GM12878 (cell line): ENCODE data around the gene GET3. TPM values are rescaled to one million over a fixed set of nuclear protein-coding genes. Genes with fewer than 3 reads are reported as not detected.

Experiments used
- ATAC-seq: fragments of 200-7000 bp; cut with Tn5 transposase; 3 replicates; pipeline ENCODE4 v1.9.1; 2020; ENCODE audit warnings: mild to moderate bottlenecking, moderate library complexity
- BruUV-seq: library from RNA; stranded (reverse); fragments of 400-500 nt; replicated peaks from 2 replicates; lab custom pipeline; 2021; lab: Mats Ljungman, UMichigan
- CTCF ChIA-PET: fragments of 300-600 bp; sonication (Branson Sonifier 250); formaldehyde crosslinking; extraction: SDS; loops from one replicate; lab custom pipeline; 2021; ENCODE audit warnings: inconsistent platforms; lab: Yijun Ruan, JAX
- POLR2A ChIA-PET: fragments of 350-600 bp; formaldehyde crosslinking; extraction: SDS; loops from one replicate; lab custom pipeline; 2021; ENCODE audit warnings: inconsistent platforms; lab: Charles Lee
- RAD21 ChIA-PET: fragments of 300-600 bp; sonication (Branson Sonifier 250); formaldehyde crosslinking; loops from one replicate; lab custom pipeline; 2023; ENCODE audit warnings: antibody characterized with exemption; ENCODE audit not compliant: unreplicated experiment; lab: Charles Lee
- SMC1A ChIA-PET: fragments of 300-600 bp; sonication (Branson Sonifier 250); formaldehyde crosslinking; loops from one replicate; lab custom pipeline; 2023; ENCODE audit not compliant: unreplicated experiment, uncharacterized antibody; lab: Charles Lee
- DNase-seq: peaks from one replicate; pipeline ENCODE4 v3.0.0-alpha.2; 2011; ENCODE audit warnings: low read depth, low spot score
- FAIRE-seq: peaks from 3 replicates; lab custom pipeline; 2011; peaks lifted over from hg19 to GRCh38; lab: Jason Lieb, UNC
- H2AFZ ChIP-seq: 2 replicates; pipeline ENCODE4 v1.6.0; 2011; ENCODE audit warnings: low read depth, low read length, control low read depth; ENCODE audit not compliant: control insufficient read depth
- H3K27ac ChIP-seq: 2 replicates; pipeline ENCODE4 v1.5.1; 2011; ENCODE audit warnings: control low read depth; ENCODE audit not compliant: control insufficient read depth, insufficient read depth
- H3K27me3 ChIP-seq, 2 experiments: replicated peaks in 1 of 2; 2 replicates each; pipeline versions ENCODE4 v1.6.0 to v1.6.1; 2011; ENCODE audit warnings: low read length in 1 of 2; ENCODE audit not compliant: control insufficient read depth in 2 of 2, insufficient read depth in 2 of 2
- H3K36me3 ChIP-seq, 2 experiments: 2 replicates each; pipeline ENCODE4 v1.5.1; 2011; ENCODE audit warnings: low read length in 1 of 2; ENCODE audit not compliant: control insufficient read depth in 2 of 2, insufficient read depth in 2 of 2
- H3K4me1 ChIP-seq: 2 replicates; pipeline ENCODE4 v1.6.1; 2011; ENCODE audit warnings: mild to moderate bottlenecking, low read length, moderate library complexity, mixed read lengths; ENCODE audit not compliant: control insufficient read depth, insufficient read depth
- H3K4me2 ChIP-seq: 2 replicates; pipeline ENCODE4 v1.6.0; 2011; ENCODE audit warnings: control low read depth; ENCODE audit not compliant: control insufficient read depth, insufficient read depth
- H3K4me3 ChIP-seq: fragments of 200-600 bp; sonication (generic); 2 replicates; pipeline ENCODE4 v1.5.1; 2016
- H3K79me2 ChIP-seq: 2 replicates; pipeline ENCODE4 v1.6.0; 2011; ENCODE audit warnings: low read length; ENCODE audit not compliant: control insufficient read depth, insufficient read depth
- H3K9ac ChIP-seq: 2 replicates; pipeline ENCODE4 v1.8.0; 2011; ENCODE audit warnings: low read length, control low read depth, mixed read lengths; ENCODE audit not compliant: control insufficient read depth, insufficient read depth
- H3K9me3 ChIP-seq: replicated peaks from 3 replicates; pipeline ENCODE4 v1.5.1; 2011; ENCODE audit warnings: mild to moderate bottlenecking, low read length; ENCODE audit not compliant: control insufficient read depth, insufficient read depth
- H4K20me1 ChIP-seq: 2 replicates; pipeline ENCODE4 v1.6.0; 2011; ENCODE audit not compliant: control insufficient read depth, insufficient read depth
- EGR1 ChIP-seq, 2 experiments: IDR thresholded peaks; 1 replicate in 1 of 2; 2 replicates in 1 of 2; pipeline ENCODE4 v1.6.1; 2011 to 2012; ENCODE audit warnings: low read depth in 2 of 2, low read length in 2 of 2, borderline replicate concordance in 1 of 2, mild to moderate bottlenecking in 1 of 2, moderate library complexity in 1 of 2
- ESRRA ChIP-seq: IDR thresholded peaks from 2 replicates; pipeline ENCODE4 v1.6.1; 2012; ENCODE audit warnings: mild to moderate bottlenecking, low read length, improper control_type of control experiment
- GATAD2B ChIP-seq: fragments of 450-650 bp; conservative IDR thresholded peaks from 2 replicates; pipeline ENCODE4 v1.6.1; 2017; ENCODE audit warnings: low read depth, mild to moderate bottlenecking, moderate library complexity
- JUNB ChIP-seq: IDR thresholded peaks from 2 replicates; pipeline ENCODE4 v1.6.1; 2016; ENCODE audit warnings: antibody characterized with exemption, mild to moderate bottlenecking
- LARP7 ChIP-seq: fragments of 450-650 bp; IDR thresholded peaks from 2 replicates; pipeline ENCODE4 v1.6.1; 2017; ENCODE audit warnings: mild to moderate bottlenecking
- MEF2A ChIP-seq: IDR thresholded peaks from 2 replicates; pipeline ENCODE4 v1.6.1; 2011; ENCODE audit warnings: low read depth, mild to moderate bottlenecking, low read length, moderate library complexity; ENCODE audit not compliant: insufficient read depth
- NFXL1 ChIP-seq: fragments of 450-650 bp; IDR thresholded peaks from 2 replicates; pipeline ENCODE4 v1.6.1; 2017; ENCODE audit warnings: antibody characterized with exemption, mild to moderate bottlenecking, borderline replicate concordance
- POLR2A ChIP-seq: IDR thresholded peaks from 2 replicates; pipeline ENCODE4 v1.6.1; 2011; ENCODE audit warnings: low read depth, mild to moderate bottlenecking, low read length
- SREBF2 ChIP-seq: IDR thresholded peaks from 2 replicates; pipeline ENCODE4 v1.6.1; 2012; ENCODE audit warnings: mild to moderate bottlenecking, low read length
- YY1 ChIP-seq: IDR thresholded peaks from 2 replicates; pipeline ENCODE4 v1.6.1; 2011; ENCODE audit warnings: low read depth, mild to moderate bottlenecking, low read length
- ZBED1 ChIP-seq: IDR thresholded peaks from 2 replicates; pipeline ENCODE4 v1.6.1; 2016; ENCODE audit warnings: borderline replicate concordance
- WGBS: methylation state at CpG from one replicate; pipeline ENCODE4 v1.1.6; 2016; ENCODE audit warnings: low lambda C conversion rate; ENCODE audit not compliant: insufficient replicate concordance, insufficient coverage; ENCODE audit errors: missing lambda C conversion rate; 5-methylcytosine and 5-hydroxymethylcytosine counted together
- in situ Hi-C: fragments of 300-500 bp; cut with MboI; formaldehyde crosslinking; loops from 9 replicates; pipeline ENCODE4 v1.14.3; 2018; ENCODE audit warnings: mixed read lengths
- intact Hi-C: fragments of 100-400 bp; cut with micrococcal nuclease; formaldehyde crosslinking; loops from one replicate; pipeline ENCODE4 v1.14.2; 2022; ENCODE audit not compliant: unreplicated experiment
- polyA plus RNA-seq, 11 experiments: library from polyadenylated mRNA; depleted of rRNA in 4 of 11; unstranded in 6 of 11; stranded (reverse) in 5 of 11; fragments of >200 nt; fragmentation: Nextera tagmentation in 4 of 11; fragmentation: Illumina TruSeq in 1 of 11; extraction: Ambion mirVana in 4 of 11; extraction: Trizol in 1 of 11; gene quantifications; 1 replicate in 1 of 11; 2 replicates in 10 of 11; pipeline versions ENCODE4 v1.2.1 to v1.2.3, GENCODE V29; 2011 to 2016; ENCODE audit warnings: inconsistent platforms in 2 of 11, missing spikeins in 2 of 11, low read depth in 1 of 11
- total RNA-seq, 4 experiments: library from RNA; depleted of rRNA in 3 of 4; stranded (reverse); fragments of >200 nt in 3 of 4; fragmentation: Illumina TruSeq in 1 of 4; extraction: Trizol in 1 of 4; gene quantifications; 2 replicates each; pipeline versions ENCODE4 v1.2.1 to v1.2.3, GENCODE V29; 2013 to 2021
- TF ChIP-seq, protein P1 (sequence below): fragments of 450-650 bp; IDR thresholded peaks from 2 replicates; pipeline ENCODE4 v1.6.1; 2017; ENCODE audit warnings: low read depth, mild to moderate bottlenecking, moderate library complexity
- TF ChIP-seq, protein P2 (sequence below): IDR thresholded peaks from 2 replicates; pipeline ENCODE4 v1.6.1; 2011; ENCODE audit warnings: borderline replicate concordance, low read depth, mild to moderate bottlenecking, moderate library complexity, mixed read lengths, low read length; ENCODE audit not compliant: insufficient read depth; ENCODE audit errors: extremely low read length
- TF ChIP-seq, protein P3 (sequence below): IDR thresholded peaks from 2 replicates; pipeline ENCODE4 v1.6.1; 2012; ENCODE audit warnings: low read depth, low read length, improper control_type of control experiment
- TF ChIP-seq, protein P4 (sequence below), 3 experiments: IDR thresholded peaks in 2 of 3; conservative IDR thresholded peaks in 1 of 3; 2 replicates each; pipeline ENCODE4 v1.5.1; 2011; ENCODE audit warnings: low read depth in 3 of 3, low read length in 3 of 3, mild to moderate bottlenecking in 3 of 3, control low read depth in 2 of 3, moderate library complexity in 2 of 3, inconsistent platforms in 1 of 3, mixed read lengths in 1 of 3; ENCODE audit not compliant: control insufficient read depth in 2 of 3, insufficient read depth in 1 of 3; ENCODE audit errors: extremely low read depth in 1 of 3

The GET3 gene
- total and polyA plus RNA-seq, 10 of the 15 experiments (the other 5 are each of a cell fraction or from before 2014, with no cell fraction given), result 14.5 to 144 (median 97.2) TPM

DNA sequence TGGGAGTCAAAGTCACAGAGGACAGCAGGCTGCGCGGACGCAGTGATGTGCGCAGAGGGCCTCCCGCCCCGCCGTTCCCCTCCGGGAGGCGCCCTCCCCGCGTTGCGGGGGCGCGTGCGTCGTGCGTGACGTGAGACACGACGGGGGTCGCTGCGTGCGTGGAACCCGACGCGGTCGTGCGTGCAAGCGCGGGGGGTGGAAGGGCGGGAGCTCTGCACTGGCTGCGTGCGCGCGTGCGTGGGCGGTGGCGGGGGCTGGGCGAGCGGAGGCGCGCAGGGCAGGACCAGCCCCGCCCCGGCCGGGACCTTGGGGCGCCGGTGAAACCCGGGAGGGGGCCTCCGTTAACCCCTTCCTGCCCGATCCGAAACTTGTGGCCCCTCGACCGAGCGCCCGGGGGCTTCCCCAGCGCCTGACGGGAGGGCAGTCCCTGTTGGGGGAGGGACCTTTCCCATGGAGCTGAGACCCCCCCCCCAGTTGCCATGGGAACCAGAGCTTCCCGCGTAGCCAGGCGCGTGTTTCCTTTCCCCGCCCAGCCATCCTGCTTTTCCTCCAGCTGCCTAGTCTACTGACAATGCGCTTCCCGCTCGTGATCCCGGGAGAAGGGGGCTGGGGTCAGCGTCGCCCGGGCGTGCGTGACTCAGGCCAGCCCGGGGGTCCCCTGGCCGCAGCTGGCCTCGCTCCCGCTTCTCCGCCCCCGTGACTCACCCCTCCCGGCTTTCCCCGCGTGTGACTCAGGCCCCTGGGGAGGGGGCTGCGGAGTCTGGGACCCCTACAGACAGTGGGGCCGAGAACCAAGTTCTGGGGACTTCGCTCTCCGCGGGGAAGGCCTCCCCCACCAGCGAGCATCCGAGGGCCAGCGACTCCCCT lies 45.4 kb downstream of the GET3 start (continued):
- TF ChIP-seq, protein P1, sequence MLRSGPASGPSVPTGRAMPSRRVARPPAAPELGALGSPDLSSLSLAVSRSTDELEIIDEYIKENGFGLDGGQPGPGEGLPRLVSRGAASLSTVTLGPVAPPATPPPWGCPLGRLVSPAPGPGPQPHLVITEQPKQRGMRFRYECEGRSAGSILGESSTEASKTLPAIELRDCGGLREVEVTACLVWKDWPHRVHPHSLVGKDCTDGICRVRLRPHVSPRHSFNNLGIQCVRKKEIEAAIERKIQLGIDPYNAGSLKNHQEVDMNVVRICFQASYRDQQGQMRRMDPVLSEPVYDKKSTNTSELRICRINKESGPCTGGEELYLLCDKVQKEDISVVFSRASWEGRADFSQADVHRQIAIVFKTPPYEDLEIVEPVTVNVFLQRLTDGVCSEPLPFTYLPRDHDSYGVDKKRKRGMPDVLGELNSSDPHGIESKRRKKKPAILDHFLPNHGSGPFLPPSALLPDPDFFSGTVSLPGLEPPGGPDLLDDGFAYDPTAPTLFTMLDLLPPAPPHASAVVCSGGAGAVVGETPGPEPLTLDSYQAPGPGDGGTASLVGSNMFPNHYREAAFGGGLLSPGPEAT, result peak; percentile 88
- TF ChIP-seq, protein P2, sequence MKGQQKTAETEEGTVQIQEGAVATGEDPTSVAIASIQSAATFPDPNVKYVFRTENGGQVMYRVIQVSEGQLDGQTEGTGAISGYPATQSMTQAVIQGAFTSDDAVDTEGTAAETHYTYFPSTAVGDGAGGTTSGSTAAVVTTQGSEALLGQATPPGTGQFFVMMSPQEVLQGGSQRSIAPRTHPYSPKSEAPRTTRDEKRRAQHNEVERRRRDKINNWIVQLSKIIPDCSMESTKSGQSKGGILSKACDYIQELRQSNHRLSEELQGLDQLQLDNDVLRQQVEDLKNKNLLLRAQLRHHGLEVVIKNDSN, result no peak
- TF ChIP-seq ESRRA (no peak), POLR2A (peak; percentile 73)

DNA sequence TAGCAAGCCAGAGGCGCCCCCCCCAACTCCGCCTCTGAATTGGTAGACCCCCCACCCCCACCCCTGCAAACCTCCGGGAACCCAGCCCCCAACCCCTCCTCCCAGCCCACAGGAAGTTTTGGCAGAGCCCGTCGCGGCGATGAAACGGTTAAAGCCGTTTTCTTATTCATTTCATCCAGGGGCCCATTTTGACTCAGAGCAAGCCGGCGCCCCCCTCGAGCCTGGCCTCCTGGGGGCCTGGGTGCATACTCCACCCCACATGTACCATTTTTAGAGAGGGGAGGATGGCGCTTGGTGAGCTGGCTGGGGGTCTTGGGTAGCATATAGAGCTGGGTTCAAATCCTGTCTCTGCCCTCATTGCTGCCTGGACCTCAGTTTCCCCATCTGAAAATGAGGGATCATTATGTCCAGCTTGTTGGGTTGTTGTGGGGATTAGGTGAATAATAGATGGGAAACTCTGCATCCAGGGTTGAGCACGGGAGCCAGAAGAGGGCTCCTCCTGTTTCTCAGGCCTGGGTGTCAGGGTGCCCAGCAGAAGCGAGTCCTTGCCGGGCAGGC lies 46.1 kb downstream of the GET3 start:
- Histone ChIP-seq H2AFZ (no peak overlapping the region), H4K20me1 (no peaks in the 10 kb centered on the region), H3K4me2 (peak overlapping the region; percentile 97), H3K79me2 (peaks cover 12% of the 10 kb centered on the region), H3K4me3 (peak overlapping the region; percentile 65; the same call in 1 of the 2 replicates), H3K9me3 (no peaks in the 10 kb centered on the region), H3K36me3 (no peaks in the 10 kb centered on the region), H3K27ac (peak overlapping the region; percentile 97), H3K9ac (peak overlapping the region; percentile 77), H3K27me3 (no peaks in the 10 kb centered on the region), H3K4me1 (peaks cover 79% of the 10 kb centered on the region)
- FAIRE-seq (no peak), DNase-seq (no peak), ATAC-seq (peak; percentile 2; the same call in 1 of the 3 replicates)
- in situ Hi-C loops (no loop called here), intact Hi-C loops (loop anchor here (5.0 to 10.0 kb wide), 2 partner anchors 171 to 1689 kb away; partner anchors contain the start of genes ZNF490 and ZNF791)
- POLR2A ChIA-PET, result interaction anchor here (0.6 to 9.3 kb wide), 2 partner anchors 11 to 174 kb away, joined by 3 to 303 read pairs; partner anchors contain the start of gene JUNB
- SMC1A ChIA-PET, result interaction anchor here (8.4 kb wide), 1 partner anchor 12 kb away, joined by 240 read pairs; the partner anchor contains the start of gene JUNB
- CTCF ChIA-PET, result interaction anchor here (12.1 kb wide), 1 partner anchor 12 kb away, joined by 537 read pairs; the partner anchor contains the start of gene JUNB
- WGBS, result 11% methylated on average over 16 of the region's 16 CpGs
- RAD21 ChIA-PET, result interaction anchor here (1.4 to 2.7 kb wide), 3 partner anchors 8 to 13 kb away, joined by 13 to 23 read pairs (median 16); partner anchors contain the start of gene JUNB
- no TSS peak for BruUV-seq
- TF ChIP-seq JUNB (peak; percentile 84), ZBED1 (0 out of 2 replicates have a peak, but pooled peaks have one; percentile 35), NFXL1 (no peak), MEF2A (0 out of 2 replicates have a peak, but pooled peaks have one; percentile 12), POLR2A (peak; percentile 16; the same call in 1 of the 2 replicates), LARP7 (0 out of 2 replicates have a peak, but pooled peaks have one; percentile 12), YY1 (0 out of 2 replicates have a peak, but pooled peaks have one; percentile 52), GATAD2B (peak; percentile 17), EGR1 (IDR thresholded peaks at IDR 0.05; ENCODE audit: borderline replicate concordance in 1 of 2, low read depth in 2 of 2, low read length in 2 of 2) (peak in 1 of 2 experiments; percentile 20; a peak in 1 of 3 replicates), SREBF2 (no peak)
- TF ChIP-seq, protein P3, sequence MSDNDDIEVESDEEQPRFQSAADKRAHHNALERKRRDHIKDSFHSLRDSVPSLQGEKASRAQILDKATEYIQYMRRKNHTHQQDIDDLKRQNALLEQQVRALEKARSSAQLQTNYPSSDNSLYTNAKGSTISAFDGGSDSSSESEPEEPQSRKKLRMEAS, result no peak
- TF ChIP-seq, protein P4, sequence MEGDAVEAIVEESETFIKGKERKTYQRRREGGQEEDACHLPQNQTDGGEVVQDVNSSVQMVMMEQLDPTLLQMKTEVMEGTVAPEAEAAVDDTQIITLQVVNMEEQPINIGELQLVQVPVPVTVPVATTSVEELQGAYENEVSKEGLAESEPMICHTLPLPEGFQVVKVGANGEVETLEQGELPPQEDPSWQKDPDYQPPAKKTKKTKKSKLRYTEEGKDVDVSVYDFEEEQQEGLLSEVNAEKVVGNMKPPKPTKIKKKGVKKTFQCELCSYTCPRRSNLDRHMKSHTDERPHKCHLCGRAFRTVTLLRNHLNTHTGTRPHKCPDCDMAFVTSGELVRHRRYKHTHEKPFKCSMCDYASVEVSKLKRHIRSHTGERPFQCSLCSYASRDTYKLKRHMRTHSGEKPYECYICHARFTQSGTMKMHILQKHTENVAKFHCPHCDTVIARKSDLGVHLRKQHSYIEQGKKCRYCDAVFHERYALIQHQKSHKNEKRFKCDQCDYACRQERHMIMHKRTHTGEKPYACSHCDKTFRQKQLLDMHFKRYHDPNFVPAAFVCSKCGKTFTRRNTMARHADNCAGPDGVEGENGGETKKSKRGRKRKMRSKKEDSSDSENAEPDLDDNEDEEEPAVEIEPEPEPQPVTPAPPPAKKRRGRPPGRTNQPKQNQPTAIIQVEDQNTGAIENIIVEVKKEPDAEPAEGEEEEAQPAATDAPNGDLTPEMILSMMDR (IDR thresholded peaks at IDR 0.05 in 2 of 3, conservative IDR thresholded peaks at IDR 0.05 in 1 of 3; ENCODE audit: control insufficient read depth in 2 of 3, extremely low read depth in 1 of 3, insufficient read depth in 1 of 3, low read depth in 3 of 3, low read length in 3 of 3), result no peak
